ENCODE measurements around the gene TDRD10. TPM values are rescaled to one million over a fixed set of nuclear protein-coding genes. Genes with fewer than 3 reads are reported as not detected.

Gene TDRD10
- total and polyA plus RNA-seq, 2 of the 8 experiments (the other 6 are each of a cell fraction or from before 2014, with no cell fraction given): 0.15 to 0.27 TPM

DNA sequence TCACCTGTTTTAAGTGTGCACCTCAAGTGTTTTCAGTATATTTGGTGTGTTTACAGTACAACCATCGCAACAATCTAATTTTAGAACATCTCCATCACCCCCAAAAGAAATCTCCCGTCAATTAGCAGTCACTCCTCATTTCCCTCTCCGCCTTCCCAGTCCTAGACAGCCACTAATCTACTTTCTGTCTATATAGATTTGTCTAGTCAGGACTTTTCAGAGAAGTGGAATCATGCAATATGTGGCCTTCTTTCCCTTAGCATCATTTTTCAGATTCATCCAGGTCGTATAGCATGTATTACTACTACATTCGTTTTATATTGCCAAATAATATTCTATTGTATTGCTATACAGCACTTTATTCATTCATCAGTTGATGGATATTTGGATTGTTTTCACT is 1.9 kb downstream of the TDRD10 start:
- peaks cover 40 to 65% (median 56%) of the 10 kb centered on the region in 4 experiments for H3K27me3 ChIP-seq (replicated peaks in 1 of 4; ENCODE audit: control insufficient read depth in 3 of 4, extremely low read depth in 1 of 4, insufficient read depth in 3 of 4, low read length in 3 of 4)

More for the DNA sequence above, 1.9 kb downstream of the TDRD10 start:
- Histone ChIP-seq H3K23me2 (ENCODE audit: low read depth, low read length) (peaks cover 4% of the 10 kb centered on the region; the same call in 1 of the 2 replicates), H3K18ac (ENCODE audit: extremely low read depth, low read length) (no peak overlapping the region), H3K14ac (ENCODE audit: insufficient read length) (no peak overlapping the region), H3K27ac (ENCODE audit: low read depth, low read length) (no peak overlapping the region), H4K8ac (ENCODE audit: extremely low read depth, insufficient read depth, low read length) (no peak overlapping the region), H3K79me1 (ENCODE audit: low read depth, low read length) (no peaks in the 10 kb centered on the region), H3K4ac (replicated peaks; ENCODE audit: insufficient read length, low read depth, low read length) (no peak overlapping the region), H3K4me1 (replicated peaks in 1 of 4; ENCODE audit: control insufficient read depth in 3 of 4, insufficient read depth in 4 of 4, low read length in 3 of 4) (peaks cover 0 to 3% (median 0%) of the 10 kb centered on the region in 4 experiments; a peak in 1 of 7 replicates), H4K5ac (ENCODE audit: insufficient read length, low read depth, low read length) (no peak overlapping the region), H2BK12ac (ENCODE audit: low read depth, low read length) (no peak overlapping the region), H3K4me3 (ENCODE audit: extremely low read depth in 1 of 4, insufficient read depth in 2 of 4, low read depth in 3 of 4, low read length in 4 of 4) (no peak overlapping the region), H4K20me1 (replicated peaks in 1 of 2; ENCODE audit: control insufficient read depth in 1 of 2, insufficient read depth in 2 of 2, low read length in 2 of 2) (no peaks in the 10 kb centered on the region), H3K79me2 (ENCODE audit: control insufficient read depth in 1 of 2, insufficient read depth in 2 of 2, low read length in 2 of 2) (no peaks in the 10 kb centered on the region), H2AK5ac (ENCODE audit: low read depth, low read length) (no peak overlapping the region), H2BK15ac (ENCODE audit: low read length) (no peak overlapping the region), H3K36me3 (ENCODE audit: control insufficient read depth in 2 of 4, insufficient read depth in 4 of 4, low read length in 3 of 4) (peaks cover 0 to 14% (median 0%) of the 10 kb centered on the region in 4 experiments; a peak in 2 of 8 replicates), H3K9ac (replicated peaks in 1 of 4; ENCODE audit: extremely low read depth in 1 of 4, low read depth in 3 of 4, low read length in 3 of 4) (no peak overlapping the region), H2AFZ (ENCODE audit: low read length) (no peak overlapping the region), H3K23ac (ENCODE audit: insufficient read length) (no peak overlapping the region), H3K9me3 (ENCODE audit: insufficient read depth in 2 of 2, low read depth in 1 of 2, low read length in 1 of 2) (peaks cover 4 to 11% of the 10 kb centered on the region in 2 experiments; a peak in 2 of 4 replicates), H2BK120ac (replicated peaks; ENCODE audit: low read depth, low read length) (no peak overlapping the region), H2BK5ac (ENCODE audit: low read depth, low read length) (no peak overlapping the region), H3K56ac (replicated peaks; ENCODE audit: insufficient read length, low read depth, low read length) (no peak overlapping the region), H2BK20ac (ENCODE audit: low read length) (no peak overlapping the region), H4K91ac (replicated peaks; ENCODE audit: insufficient read length, low read length) (no peak overlapping the region), H3K4me2 (ENCODE audit: insufficient read depth in 1 of 2, low read depth in 2 of 2, low read length in 2 of 2) (no peak overlapping the region)
- TF ChIP-seq CBX8 (IDR thresholded peaks at IDR 0.05; ENCODE audit: borderline replicate concordance, low read depth, low read length) (no peak), GABPA (IDR thresholded peaks at IDR 0.05; ENCODE audit: borderline replicate concordance, insufficient read depth, low read length) (no peak), CEBPB (IDR thresholded peaks at IDR 0.05; ENCODE audit: low read depth, low read length) (no peak), BACH1 (IDR thresholded peaks at IDR 0.05; ENCODE audit: low read length) (no peak)
- 83% methylated on average over 5 of the region's 5 CpGs; no CpG with 5 or more reads in 1 of the 2 experiments for WGBS, 2 experiments (ENCODE audit: extremely low coverage in 1 of 2, insufficient coverage in 1 of 2, insufficient read length in 1 of 2, insufficient replicate concordance in 2 of 2, low coverage in 1 of 2, low lambda C conversion rate in 2 of 2, missing lambda C conversion rate in 1 of 2)
- ChIA-PET CTCF (ENCODE audit: partially characterized antibody) (interaction anchor here (0.8 to 1.1 kb wide), 3 partner anchors 9 to 43 kb away, joined by 3 read pairs; no protein-coding TSS in a partner anchor), POLR2A (ENCODE audit: partially characterized antibody) (no interaction called here)
- DNase-seq (ENCODE audit: low read depth in 1 of 2, low spot score in 2 of 2) (no peak), FAIRE-seq (no peak)

Data from H1 (cell line).